ENCODE data around the gene SMIM3. TPM values are rescaled to one million over a fixed set of nuclear protein-coding genes. Genes with fewer than 3 reads are reported as not detected.
"Not testable (repeated sequence)": the region's sequence is repeated elsewhere in the genome, so short reads cannot be mapped to it uniquely, and the experiment has no call there.

SMIM3 gene
- total RNA-seq, 4 donors from 2014 or later: 35.9 to 58.3 (median 47.9) TPM

DNA sequence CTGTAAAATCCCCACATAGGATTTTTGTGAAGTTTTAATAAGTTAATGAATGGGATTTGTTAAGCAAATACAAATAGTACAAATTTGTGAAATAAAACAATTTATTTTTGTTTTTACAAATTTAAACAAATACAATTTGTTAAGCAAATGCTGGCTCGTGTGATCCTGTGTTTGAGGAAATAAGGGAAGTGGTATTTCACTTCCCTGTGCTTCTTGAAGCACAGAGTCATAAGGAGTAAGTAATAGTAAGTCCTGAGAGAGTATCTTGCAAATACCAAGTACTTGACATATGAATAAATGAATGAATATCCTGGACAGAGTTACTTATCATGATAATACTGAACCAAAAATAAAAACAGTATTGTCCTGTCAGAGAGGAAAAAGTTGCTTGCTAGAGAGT is 9.1 kb downstream of the SMIM3 start:
- WGBS, 2 donors (ENCODE audit: low coverage in 1 of 2): 24 to 55% methylated on average over 1 of the region's 1 CpG
- Histone ChIP-seq H3K9me3 (no peaks in the 10 kb centered on the region), H3K27ac (no peak overlapping the region), H3K36me3 (no peaks in the 10 kb centered on the region), H3K27me3 (no peaks in the 10 kb centered on the region), H3K4me3 (no peak overlapping the region), H3K4me1 (peaks cover 11 to 76% (median 15%) of the 10 kb centered on the region in 3 donors)
- no peak for ATAC-seq
- TF ChIP-seq, protein P1, sequence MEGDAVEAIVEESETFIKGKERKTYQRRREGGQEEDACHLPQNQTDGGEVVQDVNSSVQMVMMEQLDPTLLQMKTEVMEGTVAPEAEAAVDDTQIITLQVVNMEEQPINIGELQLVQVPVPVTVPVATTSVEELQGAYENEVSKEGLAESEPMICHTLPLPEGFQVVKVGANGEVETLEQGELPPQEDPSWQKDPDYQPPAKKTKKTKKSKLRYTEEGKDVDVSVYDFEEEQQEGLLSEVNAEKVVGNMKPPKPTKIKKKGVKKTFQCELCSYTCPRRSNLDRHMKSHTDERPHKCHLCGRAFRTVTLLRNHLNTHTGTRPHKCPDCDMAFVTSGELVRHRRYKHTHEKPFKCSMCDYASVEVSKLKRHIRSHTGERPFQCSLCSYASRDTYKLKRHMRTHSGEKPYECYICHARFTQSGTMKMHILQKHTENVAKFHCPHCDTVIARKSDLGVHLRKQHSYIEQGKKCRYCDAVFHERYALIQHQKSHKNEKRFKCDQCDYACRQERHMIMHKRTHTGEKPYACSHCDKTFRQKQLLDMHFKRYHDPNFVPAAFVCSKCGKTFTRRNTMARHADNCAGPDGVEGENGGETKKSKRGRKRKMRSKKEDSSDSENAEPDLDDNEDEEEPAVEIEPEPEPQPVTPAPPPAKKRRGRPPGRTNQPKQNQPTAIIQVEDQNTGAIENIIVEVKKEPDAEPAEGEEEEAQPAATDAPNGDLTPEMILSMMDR (IDR thresholded peaks at IDR 0.05): no peak
- TF ChIP-seq POLR2AphosphoS5 (IDR thresholded peaks at IDR 0.05) (no peak), EP300 (IDR thresholded peaks at IDR 0.05) (no peak), POLR2A (IDR thresholded peaks at IDR 0.05) (no peak)

DNA sequence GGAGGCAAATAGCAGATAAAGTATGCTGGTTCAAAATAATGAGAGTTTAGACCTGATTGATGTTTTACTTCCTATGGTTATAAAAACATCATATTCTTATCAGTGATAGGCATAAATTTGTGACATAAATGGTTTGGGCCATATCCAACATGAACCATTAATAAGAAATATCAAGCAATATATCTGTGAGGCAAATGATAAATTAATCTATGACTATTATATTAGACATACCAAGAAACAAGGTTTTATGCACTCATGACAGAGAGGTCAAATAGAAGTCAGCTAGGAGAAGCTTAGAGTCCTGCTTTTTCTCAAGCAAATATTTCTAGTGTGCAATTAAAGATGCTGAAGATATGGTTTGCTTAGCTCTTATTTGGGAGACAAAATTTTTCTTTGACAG is 10.4 kb downstream of the SMIM3 start:
- Histone ChIP-seq H3K27ac (no peak overlapping the region), H3K36me3 (no peaks in the 10 kb centered on the region), H3K4me3 (no peak overlapping the region), H3K9me3 (no peaks in the 10 kb centered on the region), H3K27me3 (no peaks in the 10 kb centered on the region), H3K4me1 (peaks cover 3 to 63% (median 4%) of the 10 kb centered on the region in 3 donors)
- TF ChIP-seq POLR2A (IDR thresholded peaks at IDR 0.05) (no peak), POLR2AphosphoS5 (IDR thresholded peaks at IDR 0.05) (no peak), EP300 (IDR thresholded peaks at IDR 0.05) (no peak)
- TF ChIP-seq, protein P1 (IDR thresholded peaks at IDR 0.05): no peak
- no peak for ATAC-seq

DNA sequence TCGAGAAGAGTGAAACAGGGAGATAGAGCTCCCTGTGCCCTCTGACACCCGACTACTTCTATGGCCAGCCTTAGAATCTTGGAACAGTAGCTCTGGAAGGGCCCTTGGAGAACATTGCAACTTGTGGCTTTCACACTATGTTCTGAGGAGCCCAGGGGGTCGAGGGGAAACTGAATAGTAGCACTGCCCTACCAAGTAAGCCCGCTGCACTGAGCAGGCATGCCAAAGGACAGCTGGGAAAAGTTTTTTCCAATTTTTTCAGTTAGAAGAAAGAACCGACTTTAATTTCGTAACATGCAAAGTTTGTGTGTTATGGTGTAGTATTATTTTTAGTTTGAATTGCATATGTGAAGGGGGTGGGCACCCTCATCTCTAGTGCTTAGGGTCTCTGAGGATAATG is 10.9 kb downstream of the SMIM3 start:
- peak overlapping the region in 2 of 4 donors; percentile 5 to 12 for H3K27ac ChIP-seq
- H3K27me3 ChIP-seq: no peaks in the 10 kb centered on the region
- TF ChIP-seq, protein P1 (IDR thresholded peaks at IDR 0.05): no peak
- no peak for TF ChIP-seq POLR2AphosphoS5 (IDR thresholded peaks at IDR 0.05)
- no peak for TF ChIP-seq EP300 (IDR thresholded peaks at IDR 0.05)
- TF ChIP-seq POLR2A (IDR thresholded peaks at IDR 0.05): no peak
- 75 to 76% methylated on average over 6 of the region's 6 CpGs for WGBS, 2 donors (ENCODE audit: low coverage in 1 of 2)
- ATAC-seq: no peak
- H3K9me3 ChIP-seq: no peaks in the 10 kb centered on the region
- peaks cover 0 to 58% (median 0%) of the 10 kb centered on the region in 3 donors for H3K4me1 ChIP-seq
- H3K36me3 ChIP-seq: no peaks in the 10 kb centered on the region
- no peak overlapping the region for H3K4me3 ChIP-seq

DNA sequence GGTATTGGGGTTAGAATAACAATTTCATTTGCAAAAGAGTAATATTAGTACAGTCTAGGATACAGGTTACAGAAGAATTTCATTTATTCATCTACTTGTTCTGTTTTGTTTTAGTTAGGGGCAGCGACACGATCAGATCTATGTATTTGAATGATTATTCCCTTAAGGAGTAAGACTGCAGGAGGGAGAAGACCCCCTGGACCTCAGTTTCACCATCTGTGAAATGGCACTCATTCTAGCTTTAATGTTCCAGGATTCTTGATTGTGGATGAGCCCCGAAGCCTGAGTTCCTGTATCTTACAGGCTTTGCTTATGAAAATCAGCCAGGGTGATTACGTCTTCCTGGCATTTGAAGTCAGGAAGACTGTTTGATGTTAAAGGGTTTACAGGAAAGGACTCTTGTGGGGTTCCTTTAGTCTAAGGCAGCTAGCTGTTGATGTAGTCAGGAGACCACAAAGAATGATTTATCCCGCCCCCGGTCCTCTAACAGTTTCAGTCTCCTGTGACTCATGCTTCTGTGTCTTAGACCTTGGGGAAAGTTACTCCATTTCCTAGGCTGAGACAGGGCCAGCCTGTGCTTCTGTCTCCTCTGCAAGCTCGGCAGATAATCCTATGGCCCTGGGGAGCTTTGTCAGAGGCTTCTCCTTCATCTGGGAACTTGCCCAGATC is 11.5 kb downstream of the SMIM3 start:
- Histone ChIP-seq H3K4me3 (no peak overlapping the region), H3K27me3 (no peaks in the 10 kb centered on the region), H3K36me3 (peaks cover 0 to 1% of the 10 kb centered on the region in 2 donors), H3K4me1 (peaks cover 0 to 56% (median 0%) of the 10 kb centered on the region in 3 donors), H3K9me3 (no peaks in the 10 kb centered on the region), H3K27ac (peak overlapping the region in 2 of 4 donors; percentile 5 to 12)
- TF ChIP-seq EP300 (IDR thresholded peaks at IDR 0.05): no peak
- TF ChIP-seq, protein P1 (IDR thresholded peaks at IDR 0.05): no peak
- no peak for TF ChIP-seq POLR2A (IDR thresholded peaks at IDR 0.05)
- peak; percentile 58 for TF ChIP-seq POLR2AphosphoS5 (IDR thresholded peaks at IDR 0.05)
- WGBS, 2 donors (ENCODE audit: low coverage in 1 of 2): 70 to 74% methylated on average over 4 to 5 of the region's 7 CpGs
- ATAC-seq: peak; percentile 66

DNA sequence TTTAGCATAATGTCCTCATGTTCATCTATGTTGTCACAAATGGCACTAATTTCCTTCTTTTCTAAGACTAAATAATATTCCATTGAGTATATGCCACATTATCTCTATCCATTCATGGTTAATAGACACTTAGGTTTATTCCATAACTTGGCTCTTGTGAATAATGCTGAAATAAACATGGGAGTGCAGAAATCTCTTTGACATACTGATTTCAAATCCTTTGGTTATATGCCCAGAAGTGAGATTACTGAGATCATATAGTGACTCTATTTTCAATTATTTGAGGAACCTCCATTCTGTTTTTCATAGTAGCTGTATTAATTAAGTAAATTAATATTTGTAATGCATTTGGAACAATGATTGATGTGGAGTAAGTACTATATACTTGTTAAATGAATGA is 13.0 kb downstream of the SMIM3 start:
- H3K4me1 ChIP-seq: peaks cover 0 to 52% (median 0%) of the 10 kb centered on the region in 3 donors
- H3K36me3 ChIP-seq: peaks cover 0 to 16% of the 10 kb centered on the region in 2 donors
- no peaks in the 10 kb centered on the region for H3K27me3 ChIP-seq
- TF ChIP-seq, protein P1 (IDR thresholded peaks at IDR 0.05): no peak
- no peak for TF ChIP-seq EP300 (IDR thresholded peaks at IDR 0.05)
- TF ChIP-seq POLR2A (IDR thresholded peaks at IDR 0.05): no peak
- no peak for TF ChIP-seq POLR2AphosphoS5 (IDR thresholded peaks at IDR 0.05)
- H3K4me3 ChIP-seq: no peak overlapping the region
- no peaks in the 10 kb centered on the region for H3K9me3 ChIP-seq
- no peak for ATAC-seq
- H3K27ac ChIP-seq: no peak overlapping the region

DNA sequence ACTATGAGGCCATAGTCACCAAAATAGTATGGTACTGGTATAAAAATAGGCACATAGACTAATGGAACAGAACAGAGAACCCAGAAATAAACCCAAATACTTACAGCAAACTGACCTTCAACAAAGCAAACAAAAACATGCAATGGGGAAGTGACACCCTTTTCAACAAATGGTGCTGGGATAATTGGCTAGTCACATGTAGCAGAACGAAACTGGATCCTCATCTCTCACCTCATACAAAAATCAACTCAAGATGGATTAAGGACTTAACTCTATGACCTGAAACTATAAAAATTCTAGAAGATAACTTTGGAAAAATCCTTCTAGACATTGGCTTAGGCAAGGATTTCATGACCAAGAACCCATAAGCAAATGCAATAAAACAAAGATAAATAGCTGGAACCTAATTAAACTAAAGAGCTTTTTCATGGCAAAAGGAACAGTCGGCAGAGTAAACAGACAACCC is 14.9 kb downstream of the SMIM3 start:
- H3K9me3 ChIP-seq, H3K4me3 ChIP-seq, H3K27ac ChIP-seq, ATAC-seq, H3K27me3 ChIP-seq: not testable (repeated sequence)
- 72 to 87% methylated on average over 2 of the region's 2 CpGs for WGBS, 2 donors (ENCODE audit: low coverage in 1 of 2)
- peaks cover 0 to 33% (median 0%) of the 10 kb centered on the region in 3 donors for H3K4me1 ChIP-seq
- H3K36me3 ChIP-seq: peaks cover 0 to 32% of the 10 kb centered on the region in 2 donors

Data from gastroesophageal sphincter (tissue), 4 donors.